HG02571 (cell line): ENCODE data around the gene TOM1L1.

Source experiments
- ATAC-seq: cut with Tn5 transposase; IDR thresholded peaks from one replicate; pipeline ENCODE4 v1.9.1; 2021; ENCODE audit warnings: mild to moderate bottlenecking, moderate library complexity; ENCODE audit not compliant: unreplicated experiment

Gene TOM1L1

DNA sequence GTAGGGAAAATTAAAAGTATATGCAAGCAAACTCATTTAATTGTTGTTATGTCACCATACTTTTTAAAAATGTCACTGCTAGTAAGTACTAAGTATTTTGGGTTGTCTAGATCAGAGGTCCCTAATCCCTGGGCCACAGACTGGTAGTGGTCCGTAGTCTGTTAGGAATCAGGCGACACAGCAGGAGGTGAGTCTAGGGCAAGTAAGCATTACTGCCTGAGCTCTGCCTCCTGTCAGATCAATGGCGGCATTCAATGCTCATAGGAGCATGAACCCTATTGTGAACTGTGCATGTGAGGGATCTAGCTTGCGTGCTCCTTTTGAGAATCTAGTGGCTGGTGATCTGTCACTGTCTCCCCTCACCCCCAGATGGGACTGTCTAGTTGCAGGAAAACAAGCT lies 89.5 kb downstream of the TOM1L1 start:
- no peak for ATAC-seq

DNA sequence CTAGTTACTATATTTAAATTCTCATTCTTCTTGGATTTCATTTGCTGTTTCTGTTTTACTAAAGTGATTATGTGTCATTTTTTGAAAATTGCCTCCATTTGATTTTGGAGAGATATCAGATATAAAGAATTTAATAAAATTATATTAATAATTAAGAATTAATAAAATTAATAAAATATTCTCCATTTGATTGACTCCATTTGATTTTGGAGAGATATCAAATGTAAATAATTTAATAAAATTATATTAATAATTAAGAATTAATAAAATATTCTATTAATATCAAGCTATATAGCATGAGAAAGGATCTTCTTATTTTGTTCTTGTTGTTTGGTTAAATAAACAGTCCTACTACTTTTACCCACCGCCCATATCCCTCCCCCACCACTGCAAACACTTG lies 90.9 kb downstream of the TOM1L1 start:
- no peak for ATAC-seq

DNA sequence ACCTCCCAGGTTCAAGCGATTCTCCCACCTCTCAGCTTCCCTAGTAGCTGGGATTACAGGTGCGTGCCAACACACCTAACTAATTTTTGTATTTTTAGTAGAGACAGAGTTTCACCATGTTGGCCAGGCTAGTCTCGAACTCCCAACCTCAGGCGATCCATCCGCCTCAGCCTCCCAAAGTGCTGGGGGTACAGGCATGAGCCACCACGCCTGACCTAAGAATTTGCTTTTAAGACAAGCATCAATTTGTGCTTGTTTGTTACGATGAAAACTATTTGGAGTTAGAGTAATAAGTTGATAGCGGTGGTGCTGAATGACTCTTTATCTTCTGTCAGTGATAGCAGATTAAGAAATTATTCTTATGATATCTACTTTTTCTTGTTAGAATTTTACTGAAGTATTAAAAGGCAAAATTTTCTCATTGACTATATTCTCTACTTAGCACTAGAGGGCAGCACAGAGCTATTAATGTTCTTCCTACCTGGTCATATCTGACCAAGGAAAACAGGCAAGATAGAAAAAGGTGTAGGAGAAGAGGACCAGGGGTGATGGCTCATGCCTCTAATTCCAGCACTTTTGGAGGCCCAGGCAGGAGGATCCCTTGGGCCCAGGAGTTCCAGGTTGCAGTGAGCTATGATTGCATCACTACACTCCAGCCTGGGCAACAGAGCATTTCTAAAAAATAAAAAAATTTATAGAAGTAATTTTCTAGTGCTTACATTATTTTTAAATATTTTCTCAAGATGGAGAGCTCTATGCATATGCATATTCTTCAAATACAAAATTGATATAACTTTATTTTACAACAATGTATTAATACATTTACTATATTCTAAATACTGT lies 92.4 kb downstream of the TOM1L1 start:
- ATAC-seq = no peak

DNA sequence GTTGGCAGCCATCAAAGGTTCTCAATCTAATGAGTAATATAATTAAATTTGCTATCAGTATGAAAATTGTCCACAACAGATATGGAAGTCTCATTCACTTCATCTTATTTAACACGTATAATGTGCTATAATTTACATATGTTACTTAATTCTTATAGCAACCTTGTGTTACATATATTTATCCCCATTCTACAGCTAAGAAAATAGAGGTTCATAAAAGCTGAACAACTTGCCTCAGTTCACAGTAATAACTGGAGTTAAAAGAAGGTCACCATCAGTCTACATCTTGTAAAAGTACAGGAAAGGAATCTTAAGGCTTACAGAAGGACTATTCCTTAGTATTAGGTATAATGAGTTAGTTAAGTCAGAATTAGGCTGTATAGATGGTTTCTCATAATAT lies 95.8 kb downstream of the TOM1L1 start:
- no peak for ATAC-seq

DNA sequence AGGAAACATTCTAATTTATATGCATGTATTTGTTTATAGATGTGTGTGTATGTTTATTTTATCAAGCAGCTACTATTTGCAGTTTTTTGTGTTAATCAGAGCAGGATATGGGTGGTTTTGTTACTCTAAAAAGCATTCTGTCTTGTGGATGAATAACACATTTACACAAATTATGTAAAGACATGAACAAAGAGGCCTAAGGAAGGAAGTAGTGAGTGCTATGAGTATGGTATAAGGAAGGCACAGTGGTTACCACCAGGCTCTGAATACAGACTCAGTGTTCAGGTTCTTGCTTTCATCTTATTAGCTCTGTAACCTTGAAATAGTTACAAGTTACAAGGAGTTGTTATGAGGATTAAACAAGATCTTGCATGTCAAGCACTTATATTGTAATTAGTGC lies 101.8 kb downstream of the TOM1L1 start:
- ATAC-seq = no peak

DNA sequence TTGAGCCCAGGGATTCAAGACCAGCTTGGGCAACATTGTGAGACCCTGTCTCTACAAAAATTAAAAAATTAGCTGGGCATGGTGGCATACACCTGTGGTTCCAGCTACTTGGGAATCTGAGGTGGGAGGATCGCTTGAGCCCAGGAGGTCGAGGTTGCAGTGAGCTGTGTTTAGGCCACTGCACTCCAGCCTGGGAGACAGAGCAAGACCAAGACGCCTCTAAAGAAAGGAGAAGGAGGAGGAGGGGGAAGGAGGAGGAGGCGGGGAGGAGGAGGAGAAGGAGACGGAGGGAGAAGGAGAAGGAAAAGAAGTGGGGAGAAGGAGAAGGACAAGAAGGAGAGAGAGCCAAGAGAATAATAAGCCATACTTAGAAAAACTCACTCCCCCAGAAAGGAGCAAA lies 103.8 kb downstream of the TOM1L1 start:
- ATAC-seq = no peak

DNA sequence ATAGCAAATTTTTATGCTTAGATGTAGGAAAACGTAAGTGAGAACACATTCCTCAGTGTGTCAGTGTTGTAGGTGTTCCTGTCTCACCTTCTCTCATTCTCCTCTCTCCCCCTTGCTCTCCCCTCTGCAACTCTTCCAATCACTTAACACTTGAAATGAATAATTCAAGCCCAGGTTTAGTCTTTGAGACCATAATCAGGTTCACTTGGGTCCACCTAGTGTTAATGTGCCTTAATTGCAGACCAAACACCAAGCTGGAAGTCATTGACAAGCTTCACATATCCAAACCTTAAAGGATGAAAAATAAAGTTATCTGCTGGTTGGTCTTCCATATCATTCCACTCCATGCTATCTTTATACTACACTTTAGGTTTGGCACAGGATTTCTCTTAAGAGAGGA lies 104.9 kb downstream of the TOM1L1 start:
- ATAC-seq = no peak
